DMS53 (cell line): Measurements from ENCODE around the gene MEGF6.

Source experiments
- DNase-seq: peaks from one replicate; lab custom pipeline; 2025; lab: John Stamatoyannopoulos, UW

Gene MEGF6

DNA sequence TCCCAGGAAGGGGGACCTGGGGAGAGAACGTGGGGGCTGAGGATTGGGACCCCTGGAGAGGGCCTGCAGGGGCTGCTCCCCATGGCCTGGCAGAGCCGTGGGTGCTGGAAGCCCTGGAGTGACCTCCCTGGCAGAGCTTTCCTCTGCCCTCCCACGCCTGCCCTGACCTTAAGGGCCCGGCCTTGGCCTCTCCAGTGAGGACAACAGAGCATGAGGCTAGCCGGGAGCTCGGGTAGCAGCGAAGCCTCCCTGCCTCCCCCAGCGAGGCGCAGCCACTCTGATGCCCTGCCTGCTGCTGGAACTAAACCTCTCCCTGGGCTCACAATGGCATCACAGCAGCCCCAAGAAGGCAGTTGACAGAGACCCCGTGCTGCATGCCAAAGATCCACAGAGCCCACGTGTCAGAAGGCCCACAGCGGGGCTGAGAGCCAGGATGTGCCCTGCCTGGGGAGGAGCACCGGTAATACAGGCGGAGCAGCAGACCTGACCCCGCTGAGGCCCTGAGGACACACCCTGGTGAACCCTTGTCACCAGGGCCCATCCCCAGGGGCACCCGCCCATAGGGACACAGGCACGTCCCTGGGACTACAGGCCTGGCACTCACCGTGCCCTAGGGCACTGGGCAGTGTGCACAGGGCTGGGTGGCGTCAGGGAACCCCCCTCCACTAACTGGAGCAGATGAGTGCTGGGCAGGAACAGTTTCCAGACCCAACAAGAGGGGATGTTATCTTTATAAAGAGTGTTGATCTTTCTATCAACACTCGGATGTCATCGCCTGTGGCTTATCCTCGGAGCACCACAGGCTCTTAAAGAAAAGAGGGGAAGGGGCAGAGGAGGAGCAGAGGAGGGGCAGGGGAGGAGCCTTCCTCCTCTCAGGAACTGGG, 108.4 kb downstream of the MEGF6 start:
- DNase-seq = no peak

DNA sequence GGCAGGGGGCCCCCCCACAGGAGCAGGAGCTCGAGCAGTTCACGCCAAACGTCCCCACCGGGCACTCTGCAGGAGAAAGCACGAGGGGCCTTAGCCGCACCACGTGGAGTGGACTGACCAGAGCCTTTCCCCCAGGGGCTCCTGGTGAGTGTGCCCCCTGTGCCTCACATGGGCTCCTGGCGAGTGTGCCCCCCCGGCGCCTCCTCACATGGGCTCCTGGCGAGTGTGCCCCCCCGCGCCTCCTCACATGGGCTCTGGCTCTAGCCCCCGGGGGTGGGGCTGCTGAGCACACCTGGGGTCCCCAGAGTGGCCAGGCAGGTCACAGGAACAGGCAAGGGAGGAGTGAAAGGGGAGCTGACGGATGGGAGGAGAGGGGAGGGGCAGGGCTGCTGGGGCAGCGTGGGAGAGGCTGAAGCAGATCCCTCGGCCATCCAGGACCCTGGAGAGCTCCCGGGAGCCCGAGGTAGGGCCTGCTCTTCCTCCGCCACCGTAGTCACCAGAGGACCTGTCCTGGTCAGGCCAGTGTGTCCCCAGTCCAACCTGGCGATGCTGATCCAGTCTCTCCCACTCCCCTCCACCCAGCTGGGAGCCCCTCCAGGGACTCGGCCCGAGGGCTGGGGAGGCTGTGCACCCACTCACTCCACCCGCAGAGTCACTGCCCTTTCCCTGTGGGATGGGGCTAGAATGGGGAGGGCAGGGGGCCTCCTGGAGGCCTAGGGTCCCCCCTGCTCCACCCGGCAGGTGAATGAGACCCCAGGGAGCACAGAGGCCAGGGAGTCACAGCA, 109.3 kb downstream of the MEGF6 start:
- DNase-seq = peak; percentile 63

DNA sequence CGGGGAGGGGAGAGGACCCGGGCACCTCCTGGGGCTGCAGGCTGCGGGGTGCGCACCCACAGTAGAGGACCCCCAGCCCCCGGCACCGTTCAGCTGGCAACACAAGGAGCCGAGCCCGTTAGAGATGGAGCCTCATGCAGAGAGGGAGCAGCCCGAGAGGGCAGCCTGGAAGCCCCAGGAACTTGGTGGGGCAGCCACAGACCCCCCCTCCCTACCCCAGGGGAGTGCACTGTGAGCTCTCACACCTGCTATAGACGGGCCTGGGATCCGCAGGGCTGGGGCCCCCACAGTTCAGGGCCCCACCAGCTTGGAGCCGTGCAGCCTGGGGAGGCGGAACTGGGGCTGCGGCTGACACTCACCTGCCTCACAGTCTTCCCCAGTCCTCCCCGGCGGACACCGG, 109.9 kb downstream of the MEGF6 start:
- DNase-seq = no peak

DNA sequence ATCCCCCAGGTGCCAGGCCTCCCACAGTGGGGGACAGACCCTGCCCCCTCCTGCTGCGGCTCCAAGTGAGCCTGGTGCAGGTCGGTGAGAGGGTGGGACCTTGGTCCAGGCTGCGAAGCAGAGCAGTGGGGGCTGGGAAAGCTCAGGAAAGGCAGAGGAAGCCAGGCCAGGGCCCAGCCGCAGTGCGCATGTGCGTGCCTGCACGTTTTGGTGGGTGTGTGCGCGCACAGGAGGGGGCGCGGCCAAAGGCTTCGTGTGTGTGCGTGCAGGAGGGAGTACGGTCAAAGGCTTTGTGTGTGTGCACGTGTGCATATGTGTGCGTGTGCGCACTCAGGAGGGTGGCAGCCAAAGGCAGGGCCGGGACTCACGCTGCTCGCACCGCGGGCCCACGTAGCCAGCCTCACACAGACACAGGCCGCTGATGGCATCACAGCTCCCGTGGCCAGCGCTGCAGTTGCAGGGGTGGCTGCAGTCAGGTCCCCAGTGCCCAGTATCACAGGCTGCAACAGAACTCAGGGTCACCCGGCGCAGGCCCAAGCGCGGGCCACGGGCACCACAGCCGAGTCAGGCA, 111.0 kb downstream of the MEGF6 start:
- peak; percentile 50 for DNase-seq

DNA sequence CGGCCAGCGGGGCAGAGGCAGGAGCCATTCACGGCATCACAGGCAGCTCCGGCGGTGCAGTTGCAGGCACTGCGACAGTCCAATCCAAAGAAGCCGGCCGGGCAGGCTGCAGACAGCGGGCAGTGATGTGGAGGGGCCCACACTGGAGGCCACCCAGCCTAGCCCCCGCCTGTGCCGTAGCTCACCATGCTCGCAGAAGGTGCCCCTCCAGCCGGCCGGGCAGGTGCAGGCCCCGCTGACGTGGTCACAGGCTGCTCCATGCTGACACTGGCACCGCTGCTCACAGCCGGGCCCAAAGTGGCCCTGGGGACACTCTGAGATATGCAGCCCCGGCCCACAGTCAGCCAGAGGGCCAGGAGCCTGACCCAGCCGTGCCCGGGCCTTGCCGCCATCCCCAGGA, 111.7 kb downstream of the MEGF6 start:
- no peak for DNase-seq

DNA sequence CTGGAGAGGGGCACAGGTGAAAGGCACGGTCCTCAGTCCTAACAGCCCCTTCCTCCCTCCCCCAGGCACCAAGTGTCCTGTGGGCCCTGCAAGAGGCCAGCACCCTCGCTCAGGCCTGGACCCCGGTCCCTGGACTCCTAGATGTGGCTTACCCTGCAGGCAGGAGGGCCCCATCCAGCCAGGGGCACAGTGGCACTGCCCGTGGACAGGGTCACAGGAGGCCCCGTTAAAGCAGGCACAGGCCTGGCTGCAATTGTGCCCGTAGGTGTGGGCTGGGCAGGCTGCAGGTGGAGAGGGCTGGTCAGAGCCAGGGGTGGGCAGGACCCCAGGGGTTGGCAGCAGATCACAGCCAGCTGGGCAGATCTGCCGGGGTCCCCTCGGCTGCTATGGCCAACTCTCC, 112.3 kb downstream of the MEGF6 start:
- no peak for DNase-seq

DNA sequence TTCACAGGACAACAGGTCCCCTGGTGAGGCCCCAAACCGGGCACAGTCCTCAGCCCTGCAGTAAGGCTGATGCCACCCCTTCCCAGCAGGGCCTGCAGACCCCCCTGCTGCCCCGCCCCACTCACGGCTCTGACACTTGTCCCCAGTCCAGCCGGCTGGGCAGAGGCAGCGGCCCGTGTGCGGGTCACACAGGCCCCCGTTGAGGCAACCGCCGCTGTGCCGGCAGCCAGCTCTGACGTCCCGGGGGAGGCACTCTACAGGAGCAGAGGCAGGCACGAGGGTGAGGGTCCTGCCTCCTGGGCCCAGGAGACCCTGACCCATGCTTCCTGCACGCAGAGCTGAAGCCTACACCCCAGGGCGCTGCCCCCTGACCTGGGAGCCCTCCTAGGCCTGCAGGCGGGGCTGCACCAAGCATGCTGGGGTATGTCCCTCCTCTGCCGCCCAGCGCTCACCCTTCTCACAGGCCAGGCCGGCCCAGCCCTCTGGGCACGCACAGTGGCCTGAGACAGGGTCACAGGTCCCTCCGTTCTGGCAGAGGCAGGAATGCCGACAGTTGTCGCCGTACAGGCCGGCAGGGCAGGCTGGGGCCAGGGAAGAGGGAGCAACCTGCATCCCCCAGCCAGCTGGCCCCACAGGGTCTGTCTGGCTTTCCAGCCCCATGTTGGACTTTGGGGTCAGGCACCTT, 112.9 kb downstream of the MEGF6 start:
- DNase-seq = no peak

DNA sequence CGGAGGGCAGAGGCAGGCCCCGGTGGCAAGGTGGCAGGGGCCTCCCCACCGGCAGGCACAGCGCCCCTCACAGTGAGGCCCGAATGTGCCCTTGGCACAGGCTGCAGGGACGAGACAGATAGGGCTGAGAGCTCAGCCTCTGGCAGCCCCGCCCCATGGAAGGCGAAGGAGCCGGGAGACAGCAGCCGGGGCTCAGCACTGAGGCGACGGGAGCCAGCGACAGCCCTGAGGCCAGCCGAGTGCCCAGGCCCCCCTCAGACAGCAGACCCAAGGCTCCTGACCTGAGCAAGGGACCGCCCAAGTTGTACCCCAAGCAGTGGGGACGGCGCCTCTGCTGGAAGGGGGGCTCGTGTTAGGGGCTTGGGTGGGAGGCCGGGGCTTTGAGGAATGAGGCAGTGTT, 113.8 kb downstream of the MEGF6 start:
- peak; percentile 40 for DNase-seq

DNA sequence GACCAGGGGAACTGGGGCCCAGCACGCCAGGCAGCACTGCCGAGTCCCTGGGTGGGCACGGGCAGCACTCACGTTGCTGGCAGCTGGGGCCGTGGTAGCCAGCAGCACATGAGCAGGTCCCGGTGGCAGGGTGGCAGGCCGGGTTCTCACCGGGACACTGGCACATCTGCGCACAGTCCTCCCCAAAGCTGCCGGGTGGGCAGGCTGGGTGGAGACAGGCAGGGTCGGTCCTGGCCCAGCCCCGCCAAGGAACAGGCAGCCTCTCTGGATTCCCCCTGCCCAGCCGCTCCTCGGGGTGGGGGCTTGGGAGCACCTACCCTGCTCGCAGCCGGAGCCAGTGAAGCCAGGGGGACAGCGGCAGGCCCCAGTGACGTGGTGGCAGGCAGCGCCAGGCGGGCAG, 114.4 kb downstream of the MEGF6 start:
- DNase-seq = no peak

DNA sequence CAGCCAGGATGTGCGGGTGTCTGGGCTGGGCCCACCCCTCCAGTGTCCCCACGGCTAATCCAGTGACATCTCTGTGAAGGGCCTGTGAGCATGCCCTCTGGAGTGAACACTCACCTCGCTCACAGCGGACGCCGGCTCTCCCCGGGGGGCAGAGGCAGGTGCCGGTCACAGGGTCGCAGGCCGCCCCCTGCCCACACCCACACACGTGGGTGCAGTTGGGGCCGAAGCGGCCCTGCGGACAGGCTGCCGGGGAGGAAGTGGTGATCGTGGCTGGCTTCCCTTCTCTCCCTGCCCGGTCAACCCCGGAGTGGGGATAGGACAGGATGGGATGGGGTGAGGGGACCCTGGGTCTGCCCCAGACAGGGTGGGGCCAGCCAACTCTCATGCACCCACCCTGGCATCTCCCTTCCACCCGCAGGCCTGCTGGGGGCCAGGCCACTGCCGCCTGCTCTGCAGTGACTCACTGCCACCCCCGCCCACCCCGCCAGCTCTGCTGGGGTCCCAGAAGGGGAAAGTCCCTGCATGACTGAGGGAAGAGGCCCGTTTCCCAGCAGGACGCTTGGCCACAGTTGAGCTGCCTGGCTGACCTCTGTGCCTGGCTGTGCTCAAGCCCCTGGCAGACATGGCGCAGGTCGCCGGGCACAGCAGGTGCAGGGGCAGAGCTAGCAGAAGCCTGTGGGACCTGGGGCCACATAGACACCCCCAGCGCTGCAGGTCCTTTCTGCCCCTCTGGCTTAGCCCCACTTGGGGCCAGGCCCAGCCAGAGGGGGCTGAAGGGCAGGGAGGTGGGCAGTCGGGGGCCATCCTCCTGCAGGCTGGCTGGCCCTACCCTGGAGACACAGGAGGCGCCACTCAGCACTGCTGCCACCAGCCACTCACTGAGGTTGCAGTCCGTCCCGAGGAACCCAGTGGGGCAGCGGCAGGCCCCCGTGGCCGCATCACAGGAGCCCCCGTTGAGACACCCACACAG, 115.2 kb downstream of the MEGF6 start:
- no peak for DNase-seq

DNA sequence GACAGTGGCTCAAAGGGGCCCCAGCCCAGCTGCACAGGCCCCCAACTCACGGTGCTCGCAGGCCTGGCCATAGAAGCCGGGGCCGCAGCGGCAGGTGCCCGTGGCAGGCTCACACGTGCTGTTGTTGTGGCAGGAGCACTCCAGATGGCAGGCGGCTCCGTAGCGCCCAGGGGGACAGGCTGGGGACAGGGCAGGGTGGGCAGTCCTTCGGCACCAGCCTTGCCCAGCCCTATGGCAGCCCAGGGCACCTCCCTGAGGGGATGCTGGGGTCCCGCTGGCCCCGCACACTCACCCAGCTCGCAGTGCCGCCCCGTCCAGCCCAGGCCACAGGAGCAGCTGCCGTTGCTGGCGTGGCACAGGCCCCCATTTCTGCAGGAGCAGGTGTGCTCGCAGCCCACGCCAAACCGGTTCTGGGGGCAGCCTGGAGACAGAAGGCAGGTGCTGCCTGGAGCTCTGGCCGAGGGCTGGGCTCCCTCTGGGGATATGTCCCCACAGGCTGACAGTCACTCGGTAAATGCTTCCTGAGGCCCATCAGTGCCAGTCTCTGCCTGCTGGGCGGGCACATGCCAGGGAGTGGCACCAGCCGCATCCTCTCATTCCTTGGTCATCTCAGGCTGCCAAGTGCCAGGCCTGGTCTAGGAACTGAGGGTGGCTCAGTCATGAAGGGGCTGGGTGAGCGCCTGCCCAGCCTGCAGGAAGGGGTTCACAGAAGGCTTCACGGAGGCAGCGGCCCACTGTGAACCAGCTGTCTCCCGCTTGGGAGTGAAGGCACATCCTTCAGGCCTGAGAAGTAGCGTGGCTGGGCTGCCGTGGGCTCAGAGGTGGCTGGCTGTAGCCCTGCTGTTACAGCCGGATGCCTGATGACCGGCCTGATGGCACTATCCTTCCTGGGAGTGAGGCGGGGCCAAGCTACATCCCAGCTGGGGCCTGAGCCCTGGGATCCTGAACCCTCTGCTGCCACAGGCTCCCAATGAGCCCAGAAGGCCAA, 116.7 kb downstream of the MEGF6 start:
- peak; percentile 64 for DNase-seq

DNA sequence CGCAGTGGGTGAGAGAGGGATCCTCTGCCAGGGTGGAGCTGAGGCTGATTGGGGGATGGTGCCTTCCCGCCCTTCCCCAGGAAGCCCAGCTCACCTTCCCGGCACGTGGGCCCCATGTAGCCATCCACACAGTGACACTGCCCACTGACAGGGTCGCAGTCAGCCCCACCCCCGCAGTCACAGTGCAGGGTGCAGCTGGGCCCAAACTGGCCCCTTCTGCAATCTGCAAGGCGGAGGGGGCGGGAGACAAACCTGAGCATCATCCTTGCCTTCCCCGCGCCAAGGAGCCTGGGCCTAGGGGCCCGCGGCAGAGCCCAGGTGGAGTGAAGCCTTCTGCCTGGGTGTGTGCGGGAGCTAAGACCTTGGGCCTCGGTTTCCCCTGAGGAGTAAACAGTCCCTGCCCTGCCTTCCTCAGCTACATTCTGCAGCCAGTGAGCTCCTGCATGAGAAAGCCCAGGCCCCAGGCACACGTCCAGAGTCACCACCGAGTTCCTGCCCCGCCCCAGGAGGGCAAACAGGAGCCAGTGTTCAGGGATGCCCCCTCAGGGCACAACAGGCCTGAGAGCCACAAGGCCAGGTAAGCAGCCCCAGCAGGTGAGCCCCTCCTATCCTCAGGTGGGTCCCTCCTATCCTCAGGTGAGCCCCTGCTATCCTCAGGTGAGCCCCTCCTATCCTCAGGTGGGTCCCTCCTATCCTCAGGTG, 118.6 kb downstream of the MEGF6 start:
- DNase-seq = no peak

DNA sequence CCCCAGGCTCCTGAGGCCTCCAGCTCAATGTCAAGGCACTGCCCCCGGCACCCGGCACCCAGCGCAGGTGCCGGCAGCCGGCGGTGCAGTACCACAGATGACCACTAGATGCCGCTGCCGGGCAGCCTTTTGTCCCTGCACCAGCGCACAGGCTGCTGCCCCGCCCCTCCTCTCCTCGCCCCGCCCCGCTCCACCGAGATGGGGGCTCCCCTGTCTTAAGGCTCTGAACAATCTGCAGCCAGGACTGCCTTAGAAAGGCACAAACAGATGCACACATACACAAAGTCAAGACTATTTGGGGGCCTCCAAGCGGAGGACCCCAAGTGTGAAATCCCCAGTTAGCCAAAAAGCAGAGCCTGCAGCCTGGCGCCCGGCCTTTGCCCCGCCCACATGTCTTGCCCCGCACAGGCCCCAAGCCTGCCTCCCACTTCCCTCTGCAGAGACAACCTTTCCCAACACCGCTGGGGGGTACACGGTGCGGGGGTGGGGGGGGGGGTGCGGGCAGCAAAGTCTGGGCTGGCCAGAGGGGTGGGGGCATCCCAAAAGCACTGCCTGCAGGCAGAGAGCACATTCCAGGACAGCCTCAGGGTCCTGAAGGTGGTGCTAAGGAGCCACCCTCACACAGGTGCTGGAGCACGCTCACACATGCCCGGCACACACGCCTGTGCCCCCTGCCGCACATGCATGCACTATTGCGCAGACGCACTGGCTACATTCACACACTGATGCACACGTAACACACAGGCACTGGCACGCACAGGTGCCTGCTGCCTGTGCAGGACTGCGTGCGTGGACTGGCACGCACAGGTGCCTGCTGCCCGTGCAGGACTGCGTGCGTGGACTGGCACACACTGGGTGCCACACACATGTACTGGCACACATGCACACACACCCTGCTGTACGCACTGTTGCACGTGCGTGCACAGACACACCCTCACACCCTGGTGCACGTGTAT, 119.7 kb downstream of the MEGF6 start:
- DNase-seq = peak; percentile 71

DNA sequence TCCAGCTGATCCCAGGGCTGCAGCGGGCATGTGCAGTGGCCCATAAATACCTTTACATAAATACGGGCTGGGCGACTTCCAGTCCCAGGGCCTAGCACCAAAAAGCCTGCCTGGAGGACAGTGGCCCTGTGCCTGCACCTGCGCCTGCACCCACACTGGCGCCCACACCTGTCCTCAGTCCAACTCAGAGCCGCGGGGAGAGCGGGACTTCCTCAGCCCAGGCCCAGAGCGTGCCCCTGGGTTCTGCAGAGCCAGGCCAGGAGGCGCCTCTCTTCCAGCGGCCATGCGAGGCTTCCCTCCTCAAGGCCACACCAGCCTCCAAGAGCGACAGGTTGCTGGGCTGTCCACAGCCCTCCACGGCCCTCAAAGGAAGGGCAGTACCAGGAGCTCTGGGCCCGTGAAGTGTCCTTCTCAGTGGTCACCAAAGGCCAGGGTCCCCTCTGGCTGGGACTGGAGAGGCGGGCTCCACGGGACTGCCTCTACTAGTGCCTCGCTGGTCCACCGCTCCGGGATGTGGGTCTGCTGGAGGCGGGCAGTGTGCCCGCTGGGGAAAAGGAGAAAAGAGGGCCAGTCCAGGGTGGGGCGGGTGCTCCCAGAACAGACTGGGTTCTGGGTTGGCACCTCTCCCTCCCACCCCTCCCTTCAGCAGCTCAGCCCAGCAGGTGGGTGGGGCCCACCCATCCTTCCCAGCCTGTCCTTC, 121.1 kb downstream of the MEGF6 start:
- DNase-seq = no peak

DNA sequence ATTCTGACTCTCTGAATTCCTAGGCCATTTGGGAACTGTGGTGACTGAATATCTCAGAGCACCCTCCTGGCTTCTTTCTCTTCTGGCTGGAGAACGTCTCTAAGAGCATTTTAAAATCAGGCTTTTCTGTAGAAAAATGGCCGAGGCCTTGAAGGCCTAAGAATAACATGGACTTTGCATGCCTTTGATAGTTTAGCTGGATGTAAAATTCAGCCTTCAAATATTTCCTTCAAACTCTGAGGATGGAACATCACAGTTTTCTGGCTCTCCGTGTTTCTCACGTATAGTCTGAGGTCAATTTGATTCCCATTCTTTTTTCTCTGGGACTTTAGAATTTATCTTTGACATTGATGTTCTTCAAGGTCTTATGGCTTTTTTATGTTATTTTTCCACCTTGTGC, 122.9 kb downstream of the MEGF6 start:
- DNase-seq = no peak

DNA sequence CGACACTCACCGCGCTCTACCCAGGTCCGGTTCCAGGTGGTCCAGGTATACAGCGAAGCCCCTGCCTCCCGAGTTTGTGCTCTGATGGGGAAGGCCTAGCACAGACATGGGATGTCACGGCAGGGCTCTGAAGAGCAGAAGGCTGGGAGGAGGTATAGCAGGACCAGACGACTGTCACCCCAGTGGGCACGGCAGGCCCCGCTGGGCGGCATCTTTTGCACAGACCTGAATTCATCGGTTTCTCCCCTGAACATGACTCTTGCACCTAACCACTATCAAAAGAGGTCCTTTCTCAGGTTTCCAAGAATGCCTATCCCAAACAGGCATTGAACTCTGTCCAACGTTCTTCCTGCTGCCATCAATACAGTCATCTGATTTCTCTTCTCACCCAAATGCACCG, 126.3 kb downstream of the MEGF6 start:
- no peak for DNase-seq

DNA sequence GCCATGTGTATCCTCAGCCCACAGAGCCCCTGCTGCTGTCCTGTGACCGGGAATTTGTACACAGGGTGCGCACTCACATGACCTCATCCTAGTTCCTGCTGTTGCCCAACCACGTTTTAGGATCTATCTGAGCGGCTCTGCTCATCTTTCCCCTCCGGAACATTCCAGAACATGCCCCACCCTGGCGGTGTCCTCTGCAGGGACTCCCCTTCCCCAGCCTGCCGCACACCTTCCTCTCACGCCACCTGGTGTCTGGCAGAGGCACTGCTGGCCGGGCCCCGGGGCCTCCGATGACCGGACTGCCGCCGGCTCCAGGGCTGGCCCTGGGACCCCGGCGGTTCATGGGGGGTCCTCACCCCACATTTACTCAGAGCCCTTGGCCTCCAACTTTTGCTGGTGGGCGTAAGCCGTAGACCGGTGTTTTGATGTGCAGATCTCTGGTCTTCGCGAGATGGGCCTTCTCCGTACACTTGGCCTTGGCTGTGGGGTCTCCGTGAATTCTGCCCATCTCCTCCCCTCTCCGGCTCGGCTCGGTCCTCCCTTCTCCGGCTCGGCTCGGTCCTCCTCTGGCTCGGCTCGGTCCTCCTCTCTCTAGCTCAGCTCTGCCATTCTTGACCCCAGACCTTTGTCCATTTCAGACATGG, 127.4 kb downstream of the MEGF6 start:
- peak; percentile 68 for DNase-seq
